A549 (cell line): Measurements from ENCODE around the gene GPS2. TPM values are rescaled to one million over a fixed set of nuclear protein-coding genes. Genes with fewer than 3 reads are reported as not detected.

ENCODE experiments used
- ATAC-seq, 2 experiments: fragments of 200-7000 bp in 1 of 2; fragments of >200 bp in 1 of 2; cut with Nextera tagmentation in 1 of 2; cut with Tn5 transposase in 1 of 2; 3 replicates each; pipeline versions ENCODE4 v1.8.0 to v1.9.1; 2018 to 2020; ENCODE audit warnings: mild to moderate bottlenecking in 1 of 2, moderate library complexity in 1 of 2
- CTCF ChIA-PET: fragments of 300-600 bp; sonication (Branson Sonifier 250); formaldehyde crosslinking; extraction: SDS; loops from one replicate; lab custom pipeline; 2021; ENCODE audit warnings: antibody characterized with exemption, inconsistent platforms; lab: Yijun Ruan, JAX
- POLR2A ChIA-PET: fragments of 350-600 bp; formaldehyde crosslinking; extraction: SDS; loops from one replicate; lab custom pipeline; 2021; ENCODE audit warnings: antibody characterized with exemption, inconsistent platforms; lab: Yijun Ruan, JAX
- DNase-seq, 2 experiments: peaks; one replicate each; pipeline versions ENCODE4 v3.0.0 to v3.0.0-alpha.2; 2011 to 2016; ENCODE audit warnings: low read depth in 1 of 2, low spot score in 1 of 2
- FAIRE-seq: peaks from 2 replicates; lab custom pipeline; 2011; peaks lifted over from hg19 to GRCh38; lab: Jason Lieb, UNC
- H3K27ac ChIP-seq, 2 experiments: fragments of >200 bp; sonication (Bioruptor Twin); formaldehyde crosslinking; 3 replicates each; pipeline ENCODE4 v1.5.1; 2016 to 2017
- H3K4me1 ChIP-seq: fragments of >200 bp; sonication (Bioruptor Twin); formaldehyde crosslinking; 3 replicates; pipeline ENCODE4 v1.6.1; 2016
- H3K4me2 ChIP-seq: fragments of >200 bp; sonication (Bioruptor Twin); formaldehyde crosslinking; 3 replicates; pipeline ENCODE4 v1.6.1; 2016
- H3K4me3 ChIP-seq: fragments of >200 bp; sonication (Bioruptor Twin); formaldehyde crosslinking; 3 replicates; pipeline ENCODE4 v1.5.1; 2016
- H3K9me3 ChIP-seq: fragments of >200 bp; sonication (Bioruptor Twin); formaldehyde crosslinking; 3 replicates; pipeline ENCODE4 v1.6.1; 2016
- BHLHE40 ChIP-seq: IDR thresholded peaks from 2 replicates; pipeline ENCODE4 v1.6.1; 2012; ENCODE audit warnings: low read depth, low read length, inconsistent platforms
- CBX2 ChIP-seq: fragments of 200-600 bp; sonication (generic); IDR thresholded peaks from 2 replicates; pipeline ENCODE4 v1.6.1; 2016; ENCODE audit warnings: low read depth, mild to moderate bottlenecking, borderline replicate concordance
- CEBPB ChIP-seq, 2 experiments: fragments of >200 bp in 1 of 2; sonication (Bioruptor Twin) in 1 of 2; formaldehyde crosslinking in 1 of 2; IDR thresholded peaks; 2 replicates each; pipeline ENCODE4 v1.6.1; 2012 to 2016
- CHD2 ChIP-seq: fragments of 150-350 bp; IDR thresholded peaks from 2 replicates; pipeline ENCODE4 v1.6.1; 2014; ENCODE audit warnings: low read length; ENCODE audit not compliant: partially characterized antibody
- CHD4 ChIP-seq: fragments of 200-600 bp; sonication (generic); IDR thresholded peaks from 2 replicates; pipeline ENCODE4 v1.6.1; 2016; ENCODE audit warnings: antibody characterized with exemption, mild to moderate bottlenecking, borderline replicate concordance
- EHF ChIP-seq: fragments of 250-450 bp; sonication (Bioruptor Pico); IDR thresholded peaks from 2 replicates; pipeline ENCODE4 v1.5.0; 2020; ENCODE audit warnings: mild to moderate bottlenecking
- FOXS1 ChIP-seq: fragments of 250-450 bp; sonication (Bioruptor Pico); IDR thresholded peaks from 2 replicates; pipeline ENCODE4 v1.5.0; 2020; ENCODE audit warnings: mild to moderate bottlenecking, moderate library complexity
- HEYL ChIP-seq: fragments of 250-450 bp; sonication (Bioruptor Pico); IDR thresholded peaks from 2 replicates; pipeline ENCODE4 v1.8.0; 2021; ENCODE audit warnings: mild to moderate bottlenecking, moderate library complexity
- HOXB13 ChIP-seq: fragments of 250-450 bp; sonication (Bioruptor Pico); IDR thresholded peaks from 2 replicates; pipeline ENCODE4 v1.5.0; 2020; ENCODE audit warnings: low read depth, mild to moderate bottlenecking, moderate library complexity
- JUN ChIP-seq, 2 experiments: fragments of >200 bp; sonication (Bioruptor Twin); formaldehyde crosslinking; IDR thresholded peaks; 2 replicates in 1 of 2; 3 replicates in 1 of 2; pipeline ENCODE4 v1.6.1; 2016 to 2017
- KDM5A ChIP-seq: fragments of 200-600 bp; sonication (generic); IDR thresholded peaks from 2 replicates; pipeline ENCODE4 v1.6.1; 2016; ENCODE audit warnings: antibody characterized with exemption, mild to moderate bottlenecking
- NFE2L2 ChIP-seq: fragments of 150-350 bp; conservative IDR thresholded peaks from 2 replicates; pipeline ENCODE4 v1.6.1; 2014; ENCODE audit warnings: low read length
- NR3C1 ChIP-seq: fragments of >200 bp; sonication (Bioruptor Twin); formaldehyde crosslinking; IDR thresholded peaks from 3 replicates; pipeline ENCODE4 v1.6.1; 2017
- PHF8 ChIP-seq: fragments of 200-600 bp; sonication (generic); IDR thresholded peaks from 2 replicates; pipeline ENCODE4 v1.6.1; 2016; ENCODE audit warnings: low read depth, mild to moderate bottlenecking, antibody characterized with exemption, moderate library complexity, borderline replicate concordance
- POLR2A ChIP-seq: IDR thresholded peaks from 2 replicates; pipeline ENCODE4 v1.6.1; 2012; ENCODE audit warnings: mild to moderate bottlenecking, low read length
- RARB ChIP-seq: fragments of 250-450 bp; sonication (Bioruptor Pico); IDR thresholded peaks from 2 replicates; pipeline ENCODE4 v1.8.0; 2021; ENCODE audit warnings: mild to moderate bottlenecking, moderate library complexity
- SREBF2 ChIP-seq: fragments of 450-650 bp; IDR thresholded peaks from 2 replicates; pipeline ENCODE4 v1.6.1; 2014; ENCODE audit warnings: mild to moderate bottlenecking, moderate library complexity
- TFCP2L1 ChIP-seq: fragments of 250-450 bp; sonication (Bioruptor Pico); IDR thresholded peaks from 2 replicates; pipeline ENCODE4 v1.5.0; 2021; ENCODE audit warnings: mild to moderate bottlenecking
- TP53 ChIP-seq: fragments of 250-450 bp; sonication (Bioruptor Pico); IDR thresholded peaks from 2 replicates; pipeline ENCODE4 v1.5.0; 2021; ENCODE audit warnings: mild to moderate bottlenecking, moderate library complexity
- ZC3H11A ChIP-seq: fragments of 450-650 bp; IDR thresholded peaks from 2 replicates; pipeline ENCODE4 v1.6.1; 2014; ENCODE audit warnings: antibody characterized with exemption, mild to moderate bottlenecking
- ZNF302 ChIP-seq: fragments of 250-450 bp; sonication (Bioruptor Pico); IDR thresholded peaks from 2 replicates; pipeline ENCODE4 v1.9.0; 2021; ENCODE audit warnings: inconsistent platforms, mild to moderate bottlenecking, moderate library complexity
- WGBS: methylation state at CpG from one replicate; pipeline ENCODE4 v1.1.6; 2017; ENCODE audit errors: missing lambda C conversion rate; 5-methylcytosine and 5-hydroxymethylcytosine counted together
- polyA plus RNA-seq, 4 experiments: library from polyadenylated mRNA; depleted of rRNA in 3 of 4; stranded (reverse); fragments of >200 nt; fragmentation: RNase III in 1 of 4; extraction: RNeasy Plus Mini Kit Qiagen cat#74134 plus additional on column Dnase treatment in 1 of 4; gene quantifications; 2 replicates in 3 of 4; 3 replicates in 1 of 4; pipeline ENCODE4 v1.2.3, GENCODE V29; 2011 to 2017
- TF ChIP-seq, protein P1 (sequence below): fragments of >200 bp; sonication (Bioruptor Twin); formaldehyde crosslinking; IDR thresholded peaks from 3 replicates; pipeline ENCODE4 v1.6.1; 2016
- TF ChIP-seq, protein P2 (sequence below): fragments of 250-450 bp; sonication (Bioruptor Pico); IDR thresholded peaks from 2 replicates; pipeline ENCODE4 v1.5.0; 2021; ENCODE audit warnings: mild to moderate bottlenecking, moderate library complexity, borderline replicate concordance

GPS2 gene
- polyA plus RNA-seq, 2 of the 4 experiments (the other 2 are of a cell fraction), result 61.7 to 158 TPM

DNA sequence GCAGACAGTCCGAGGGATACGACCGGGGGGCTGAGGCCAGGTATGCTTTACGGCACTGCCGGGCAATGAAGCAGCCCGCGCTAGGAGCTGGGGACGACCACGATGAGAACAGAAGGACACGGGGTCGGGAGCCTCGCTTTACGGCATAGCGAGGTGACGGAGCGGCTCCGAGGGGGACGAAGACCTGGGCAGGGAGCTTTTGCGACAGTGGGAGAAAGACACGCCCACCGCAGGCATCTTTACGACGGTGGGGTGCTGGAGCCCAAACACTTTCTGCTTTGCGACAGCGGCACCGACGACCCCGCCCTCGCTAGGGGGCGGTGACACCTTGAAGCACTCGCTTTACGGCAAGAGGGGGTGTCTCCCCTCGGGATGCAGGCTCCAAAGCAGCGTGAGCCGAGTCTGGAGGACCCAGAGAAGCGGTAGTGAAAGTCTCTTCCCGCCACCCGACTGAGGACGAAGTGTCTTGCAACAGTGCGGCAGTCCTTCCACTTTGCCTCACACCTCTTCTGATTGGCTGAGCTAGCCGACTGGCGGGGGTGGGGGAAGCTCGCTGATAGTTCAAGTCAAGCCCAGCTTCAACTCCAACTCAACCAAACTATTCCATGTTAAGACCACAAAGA is 14.3 kb upstream of the GPS2 start (continued):
- no peak for TF ChIP-seq SREBF2
- peak; percentile 87 for TF ChIP-seq POLR2A

DNA sequence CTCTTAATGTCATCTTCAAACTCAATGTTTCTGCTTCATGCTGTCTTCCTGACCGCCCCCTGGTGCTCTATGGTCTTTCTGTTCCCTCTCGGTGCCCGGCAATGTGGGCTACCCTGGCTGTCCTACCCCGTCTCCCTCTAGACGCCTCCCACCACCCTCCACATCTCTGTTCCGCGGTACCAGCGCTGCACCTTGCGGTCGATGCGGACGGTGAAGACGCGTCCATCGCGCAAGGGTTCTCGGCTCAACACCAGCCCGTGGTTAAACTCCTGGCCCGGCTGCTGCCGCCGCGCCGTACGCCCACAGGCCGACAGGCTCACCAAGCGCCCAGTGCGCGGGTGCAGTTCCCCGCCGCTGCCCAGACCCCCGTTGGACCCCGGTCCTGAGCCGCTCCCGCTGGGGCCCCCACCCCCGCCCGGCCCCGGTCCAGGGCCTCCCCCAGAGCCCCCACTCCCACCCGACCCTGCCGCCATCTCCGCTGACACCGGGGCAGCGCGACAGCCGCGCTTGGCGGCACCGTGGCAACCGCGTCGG is 13.7 kb upstream of the GPS2 start, which contains the start of gene NEURL4:
Gene NEURL4, minus strand, starts transcription at position 496 of the 534 bp plus-strand sequence. Its CDS starts 23 bp downstream, at position 473.
- ATAC-seq, result peak; percentile 50 to 63
- DNase-seq, result peak in 1 of 2 experiments; percentile 44
- ChIA-PET CTCF (interaction anchor here (0.8 to 23.9 kb wide), 10 partner anchors 9 to 283 kb away, joined by 3 to 433 read pairs (median 7); partner anchors contain the start of genes ACAP1, SENP3 and SLC2A4), POLR2A (interaction anchor here (0.9 to 1.6 kb wide), 9 partner anchors 9 to 231 kb away, joined by 3 to 22 read pairs (median 5); partner anchors contain the start of genes GPS2 and PLSCR3)
- Histone ChIP-seq H3K4me3 (peak within 1 kb of the TSS; percentile 81), H3K4me2 (peak within 1 kb of the TSS; percentile 95), H3K9me3 (no peaks in the 10 kb centered on the region), H3K27ac (peak within 1 kb of the TSS; percentile 89 to 98), H3K4me1 (peaks cover 15% of the 10 kb centered on the region; the same call in 2 of the 3 replicates)
- WGBS, result 2% methylated on average over 30 of the region's 50 CpGs
- TF ChIP-seq HOXB13 (CRISPR knock-in tag) (no peak), POLR2A (peak; percentile 56), PHF8 (peak; percentile 53; the same call in 1 of the 2 replicates)
- FAIRE-seq, result no peak

DNA sequence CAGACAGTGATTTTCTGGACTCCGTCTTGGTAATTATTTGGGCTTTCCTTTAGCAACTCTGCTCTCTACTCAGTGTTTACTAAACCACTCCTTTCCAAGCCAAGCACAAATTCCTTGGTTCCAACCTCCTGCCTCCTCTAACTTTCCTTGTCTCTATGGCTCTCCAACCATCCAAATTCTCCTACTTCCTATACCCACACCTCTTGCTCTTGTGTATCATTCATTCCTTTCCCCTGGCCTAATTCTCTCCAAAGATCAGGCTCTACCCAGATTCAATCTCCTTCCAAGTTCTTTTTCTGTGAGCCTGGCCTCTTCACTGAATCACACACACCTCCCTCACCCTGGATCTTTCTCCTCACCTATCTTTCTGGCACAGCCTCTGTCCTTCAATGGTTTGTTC is 12.8 kb upstream of the GPS2 start:
- Histone ChIP-seq H3K4me3 (peak overlapping the region; percentile 81; the same call in 2 of the 3 replicates), H3K4me2 (peak overlapping the region; percentile 95), H3K9me3 (no peaks in the 10 kb centered on the region), H3K27ac (peak overlapping the region in 1 of 2 experiments; percentile 98; a peak in 3 of 6 replicates), H3K4me1 (peaks cover 15% of the 10 kb centered on the region; the same call in 2 of the 3 replicates)
- WGBS, result 94% methylated on average over 1 of the region's 1 CpG
- TF ChIP-seq ZNF302, result no peak
- TF ChIP-seq PHF8, result no peak
- TF ChIP-seq FOXS1 (CRISPR knock-in tag), result no peak
- TF ChIP-seq NR3C1, result no peak
- no peak for TF ChIP-seq RARB (CRISPR knock-in tag)
- TF ChIP-seq CEBPB (IDR thresholded peaks at IDR 0.05), result no peak
- no peak for TF ChIP-seq CBX2
- TF ChIP-seq BHLHE40, result no peak
- ChIA-PET POLR2A (no interaction called here), CTCF (interaction anchor here (0.8 to 23.9 kb wide), 6 partner anchors 8 to 48 kb away, joined by 3 to 433 read pairs (median 6); partner anchors contain the start of genes ACAP1, SLC2A4 and TMEM95)
- DNase-seq (no peak), FAIRE-seq (no peak), ATAC-seq (no peak)

DNA sequence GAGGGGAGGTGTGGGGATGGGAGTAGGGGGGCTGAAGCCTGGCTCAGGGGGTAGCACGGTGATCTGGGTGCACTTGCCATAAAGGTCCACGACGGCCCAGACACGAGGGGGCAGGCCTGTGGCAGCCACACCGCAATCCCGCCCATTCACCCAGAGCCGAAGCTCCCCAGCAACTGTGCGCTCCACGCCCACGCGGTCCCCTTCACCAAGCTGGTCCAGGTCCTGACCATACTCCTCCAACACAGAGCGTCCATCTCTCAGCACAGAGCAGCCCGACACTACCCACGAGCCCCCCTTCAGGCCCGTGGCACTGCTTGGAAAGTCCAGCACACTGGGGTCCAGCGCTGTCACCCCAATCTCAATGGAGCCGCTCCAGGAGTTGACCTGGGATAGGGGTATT is 12.3 kb upstream of the GPS2 start:
- ChIA-PET CTCF (interaction anchor here (0.9 to 23.9 kb wide), 12 partner anchors 7 to 281 kb away, joined by 3 to 433 read pairs (median 6); partner anchors contain the start of genes ACAP1, GPS2, SLC2A4 and TMEM95), POLR2A (no interaction called here)
- peak overlapping the region; percentile 95 for H3K4me2 ChIP-seq
- no peak for TF ChIP-seq TFCP2L1 (CRISPR knock-in tag)
- TF ChIP-seq, protein P1, sequence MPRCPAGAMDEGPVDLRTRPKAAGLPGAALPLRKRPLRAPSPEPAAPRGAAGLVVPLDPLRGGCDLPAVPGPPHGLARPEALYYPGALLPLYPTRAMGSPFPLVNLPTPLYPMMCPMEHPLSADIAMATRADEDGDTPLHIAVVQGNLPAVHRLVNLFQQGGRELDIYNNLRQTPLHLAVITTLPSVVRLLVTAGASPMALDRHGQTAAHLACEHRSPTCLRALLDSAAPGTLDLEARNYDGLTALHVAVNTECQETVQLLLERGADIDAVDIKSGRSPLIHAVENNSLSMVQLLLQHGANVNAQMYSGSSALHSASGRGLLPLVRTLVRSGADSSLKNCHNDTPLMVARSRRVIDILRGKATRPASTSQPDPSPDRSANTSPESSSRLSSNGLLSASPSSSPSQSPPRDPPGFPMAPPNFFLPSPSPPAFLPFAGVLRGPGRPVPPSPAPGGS, result no peak
- TF ChIP-seq SREBF2, result no peak
- TF ChIP-seq FOXS1 (CRISPR knock-in tag), result no peak
- TF ChIP-seq CHD4, result no peak
- TF ChIP-seq POLR2A, result peak; percentile 4; the same call in 1 of the 2 replicates
- no peak for TF ChIP-seq EHF (CRISPR knock-in tag)
- H3K4me1 ChIP-seq, result peaks cover 15% of the 10 kb centered on the region; the same call in 2 of the 3 replicates
- no peak for DNase-seq
- H3K4me3 ChIP-seq, result no peak overlapping the region
- 94% methylated on average over 17 of the region's 17 CpGs for WGBS
- no peak for FAIRE-seq
- no peak for ATAC-seq
- no peak overlapping the region for H3K27ac ChIP-seq
- no peaks in the 10 kb centered on the region for H3K9me3 ChIP-seq

DNA sequence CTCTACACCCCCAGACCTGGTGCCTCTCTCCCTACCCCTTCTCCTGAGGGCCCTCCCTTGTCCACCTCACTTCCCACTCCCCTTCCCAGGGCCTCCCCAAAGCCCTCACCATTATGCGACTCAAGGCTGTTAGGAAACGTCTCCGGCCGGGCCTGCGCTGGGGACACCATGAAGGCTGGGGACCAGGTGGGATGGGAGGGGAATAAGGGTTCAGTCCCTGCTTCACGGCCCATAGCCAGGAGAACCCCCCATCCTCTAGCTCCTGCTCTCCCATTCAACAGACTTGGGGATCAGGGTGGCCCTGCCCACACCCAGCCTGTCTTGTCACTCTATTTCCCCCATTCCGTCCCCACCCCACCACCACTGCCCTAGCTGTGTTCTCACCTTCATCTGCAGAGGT is 11.9 kb upstream of the GPS2 start:
- ChIA-PET POLR2A (no interaction called here), CTCF (interaction anchor here (0.9 to 23.9 kb wide), 12 partner anchors 12 to 281 kb away, joined by 3 to 433 read pairs (median 6); partner anchors contain the start of genes ACAP1, GPS2, SENP3 and SLC2A4)
- TF ChIP-seq KDM5A, result no peak
- TF ChIP-seq NFE2L2, result no peak
- no peak for TF ChIP-seq ZC3H11A
- no peak for TF ChIP-seq JUN (IDR thresholded peaks at IDR 0.05)
- TF ChIP-seq, protein P2, sequence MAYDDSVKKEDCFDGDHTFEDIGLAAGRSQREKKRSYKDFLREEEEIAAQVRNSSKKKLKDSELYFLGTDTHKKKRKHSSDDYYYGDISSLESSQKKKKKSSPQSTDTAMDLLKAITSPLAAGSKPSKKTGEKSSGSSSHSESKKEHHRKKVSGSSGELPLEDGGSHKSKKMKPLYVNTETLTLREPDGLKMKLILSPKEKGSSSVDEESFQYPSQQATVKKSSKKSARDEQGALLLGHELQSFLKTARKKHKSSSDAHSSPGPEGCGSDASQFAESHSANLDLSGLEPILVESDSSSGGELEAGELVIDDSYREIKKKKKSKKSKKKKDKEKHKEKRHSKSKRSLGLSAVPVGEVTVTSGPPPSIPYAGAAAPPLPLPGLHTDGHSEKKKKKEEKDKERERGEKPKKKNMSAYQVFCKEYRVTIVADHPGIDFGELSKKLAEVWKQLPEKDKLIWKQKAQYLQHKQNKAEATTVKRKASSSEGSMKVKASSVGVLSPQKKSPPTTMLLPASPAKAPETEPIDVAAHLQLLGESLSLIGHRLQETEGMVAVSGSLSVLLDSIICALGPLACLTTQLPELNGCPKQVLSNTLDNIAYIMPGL (CRISPR knock-in tag), result no peak
- no peak for TF ChIP-seq TP53 (CRISPR knock-in tag)
- no peak for TF ChIP-seq CHD2
- no peak for TF ChIP-seq HEYL (CRISPR knock-in tag)
- no peak for TF ChIP-seq SREBF2
- no peaks in the 10 kb centered on the region for H3K9me3 ChIP-seq
- no peak overlapping the region for H3K27ac ChIP-seq
- DNase-seq (no peak), FAIRE-seq (no peak), ATAC-seq (no peak)
- no peak overlapping the region for H3K4me3 ChIP-seq
- no peak overlapping the region for H3K4me2 ChIP-seq
- peaks cover 15% of the 10 kb centered on the region; the same call in 2 of the 3 replicates for H3K4me1 ChIP-seq
- 90% methylated on average over 7 of the region's 7 CpGs for WGBS
